Neural crest cell (in vitro differentiated cells): ENCODE data around the gene GSG1. TPM values are rescaled to one million over a fixed set of nuclear protein-coding genes. Genes with fewer than 3 reads are reported as not detected.

Experiments used
- DNase-seq: peaks from one replicate; pipeline ENCODE4 v3.0.0; 2021; ENCODE audit warnings: low read depth, mixed read lengths, low spot score
- H3K27ac Mint-ChIP-seq: one replicate; pipeline ENCODE4 v1.8.0; 2021; ENCODE audit warnings: mild to moderate bottlenecking, mixed read lengths; ENCODE audit not compliant: unreplicated experiment
- H3K27me3 Mint-ChIP-seq: 2 replicates; pipeline ENCODE4 v1.8.0; 2021; ENCODE audit warnings: low read depth, mild to moderate bottlenecking, mixed read lengths
- H3K36me3 Mint-ChIP-seq: 2 replicates; pipeline ENCODE4 v1.8.0; 2021; ENCODE audit warnings: low read depth, mild to moderate bottlenecking, mixed read lengths
- H3K4me1 Mint-ChIP-seq: 2 replicates; pipeline ENCODE4 v1.8.0; 2021; ENCODE audit warnings: mixed read lengths
- H3K4me3 Mint-ChIP-seq: one replicate; pipeline ENCODE4 v1.8.0; 2021; ENCODE audit warnings: mild to moderate bottlenecking, mixed read lengths
- H3K9me3 Mint-ChIP-seq: 2 replicates; pipeline ENCODE4 v1.8.0; 2021; ENCODE audit warnings: mixed read lengths
- total RNA-seq: library from RNA; stranded (reverse); gene quantifications from 2 replicates; pipeline ENCODE4 v1.2.1, GENCODE V29; 2021
- TF ChIP-seq, protein P1 (sequence below): fragments of 200-600 bp; sonication (generic); conservative IDR thresholded peaks from 2 replicates; pipeline ENCODE4 v1.5.0; 2021; ENCODE audit warnings: antibody characterized with exemption, mild to moderate bottlenecking

Gene GSG1
- total RNA-seq, 1 donor from 2014 or later, result not detected

- Mint-ChIP-seq H3K27me3 (peaks cover 10% of the 10 kb centered on the region), H3K4me1 (no peaks in the 10 kb centered on the region), H3K9me3 (peaks cover 13% of the 10 kb centered on the region), H3K36me3 (no peaks in the 10 kb centered on the region), H3K4me3 (no peak overlapping the region), H3K27ac (no peak overlapping the region)
- DNase-seq, result no peak
- TF ChIP-seq, protein P1, sequence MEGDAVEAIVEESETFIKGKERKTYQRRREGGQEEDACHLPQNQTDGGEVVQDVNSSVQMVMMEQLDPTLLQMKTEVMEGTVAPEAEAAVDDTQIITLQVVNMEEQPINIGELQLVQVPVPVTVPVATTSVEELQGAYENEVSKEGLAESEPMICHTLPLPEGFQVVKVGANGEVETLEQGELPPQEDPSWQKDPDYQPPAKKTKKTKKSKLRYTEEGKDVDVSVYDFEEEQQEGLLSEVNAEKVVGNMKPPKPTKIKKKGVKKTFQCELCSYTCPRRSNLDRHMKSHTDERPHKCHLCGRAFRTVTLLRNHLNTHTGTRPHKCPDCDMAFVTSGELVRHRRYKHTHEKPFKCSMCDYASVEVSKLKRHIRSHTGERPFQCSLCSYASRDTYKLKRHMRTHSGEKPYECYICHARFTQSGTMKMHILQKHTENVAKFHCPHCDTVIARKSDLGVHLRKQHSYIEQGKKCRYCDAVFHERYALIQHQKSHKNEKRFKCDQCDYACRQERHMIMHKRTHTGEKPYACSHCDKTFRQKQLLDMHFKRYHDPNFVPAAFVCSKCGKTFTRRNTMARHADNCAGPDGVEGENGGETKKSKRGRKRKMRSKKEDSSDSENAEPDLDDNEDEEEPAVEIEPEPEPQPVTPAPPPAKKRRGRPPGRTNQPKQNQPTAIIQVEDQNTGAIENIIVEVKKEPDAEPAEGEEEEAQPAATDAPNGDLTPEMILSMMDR, result no peak
These were observed 45.0 kb upstream of the GSG1 start for GRCh38 chr12:13148485-13148847.

GRCh38 chr12:13147688-13148484, 44.4 kb upstream of the GSG1 start:
- TF ChIP-seq, protein P1, result no peak
- peaks cover 12% of the 10 kb centered on the region for H3K9me3 Mint-ChIP-seq
- no peak overlapping the region for H3K4me3 Mint-ChIP-seq
- peaks cover 10% of the 10 kb centered on the region for H3K27me3 Mint-ChIP-seq
- DNase-seq, result no peak
- no peaks in the 10 kb centered on the region for H3K36me3 Mint-ChIP-seq
- H3K4me1 Mint-ChIP-seq, result no peaks in the 10 kb centered on the region
- no peak overlapping the region for H3K27ac Mint-ChIP-seq

GRCh38 chr12:13146336-13146938, 43.0 kb upstream of the GSG1 start:
- H3K4me1 Mint-ChIP-seq, result no peaks in the 10 kb centered on the region
- H3K27me3 Mint-ChIP-seq, result peaks cover 10% of the 10 kb centered on the region
- no peaks in the 10 kb centered on the region for H3K36me3 Mint-ChIP-seq
- H3K4me3 Mint-ChIP-seq, result no peak overlapping the region
- TF ChIP-seq, protein P1, result no peak
- no peak for DNase-seq
- H3K9me3 Mint-ChIP-seq, result peaks cover 8% of the 10 kb centered on the region
- no peak overlapping the region for H3K27ac Mint-ChIP-seq

- Mint-ChIP-seq H3K27ac (no peak overlapping the region), H3K4me1 (no peaks in the 10 kb centered on the region), H3K27me3 (peaks cover 10% of the 10 kb centered on the region), H3K9me3 (peaks cover under 1% of the 10 kb centered on the region), H3K36me3 (no peaks in the 10 kb centered on the region), H3K4me3 (no peak overlapping the region)
- DNase-seq, result no peak
- TF ChIP-seq, protein P1, result no peak
These were observed 40.9 kb upstream of the GSG1 start for GRCh38 chr12:13144266-13144828.

GRCh38 chr12:13142747-13143146, 39.3 kb upstream of the GSG1 start:
- Mint-ChIP-seq H3K27me3 (peaks cover 10% of the 10 kb centered on the region), H3K9me3 (peaks cover 5% of the 10 kb centered on the region), H3K4me1 (no peaks in the 10 kb centered on the region), H3K4me3 (no peak overlapping the region), H3K27ac (no peak overlapping the region), H3K36me3 (no peaks in the 10 kb centered on the region)
- no peak for DNase-seq
- TF ChIP-seq, protein P1, result no peak
